ENCODE data around the gene IGF2R. TPM values are rescaled to one million over a fixed set of nuclear protein-coding genes. Genes with fewer than 3 reads are reported as not detected.

IGF2R gene
- total RNA-seq, 1 donor from 2014 or later = 87.3 TPM

DNA sequence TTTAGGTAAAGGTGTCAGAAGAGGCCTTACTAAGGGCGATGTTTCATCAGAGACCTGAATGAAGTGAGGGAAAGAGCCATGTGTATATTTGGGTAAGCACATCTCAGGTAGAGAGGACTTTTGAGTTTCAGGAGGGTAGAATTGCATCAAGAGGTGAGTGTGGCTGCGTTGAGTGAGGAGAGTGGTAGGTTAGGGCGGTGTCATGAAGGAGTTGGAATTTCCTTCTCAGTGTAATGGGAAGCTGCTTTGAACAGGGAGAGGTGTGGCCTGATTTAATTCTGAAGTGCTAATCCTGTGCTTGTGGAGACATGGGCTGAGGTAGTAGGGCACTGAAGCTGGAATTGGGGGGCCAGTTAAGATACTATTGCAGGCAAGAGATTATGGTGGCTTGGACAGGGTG is 53.9 kb downstream of the IGF2R start:
- DNase-seq (ENCODE audit: low spot score) = no peak

DNA sequence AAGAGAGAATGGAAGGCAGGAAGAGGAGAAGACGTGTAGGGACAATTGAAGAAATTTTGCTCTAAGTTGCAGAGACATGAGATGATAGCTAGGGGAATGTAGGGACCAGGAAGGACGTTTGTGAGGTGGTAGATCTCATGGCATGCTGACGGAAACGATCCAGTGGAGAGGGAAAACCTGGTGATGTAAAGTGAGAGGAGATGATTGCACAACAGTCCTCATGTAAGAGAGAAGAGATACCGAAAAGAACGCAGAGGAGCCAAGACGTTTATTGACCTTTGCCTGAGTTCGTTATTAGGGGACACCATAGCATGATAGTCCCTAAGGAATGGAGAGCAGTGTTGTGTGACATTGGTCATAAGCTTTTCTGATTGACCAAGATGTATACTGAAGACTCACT is 55.3 kb downstream of the IGF2R start:
- no peak for DNase-seq (ENCODE audit: low spot score)

DNA sequence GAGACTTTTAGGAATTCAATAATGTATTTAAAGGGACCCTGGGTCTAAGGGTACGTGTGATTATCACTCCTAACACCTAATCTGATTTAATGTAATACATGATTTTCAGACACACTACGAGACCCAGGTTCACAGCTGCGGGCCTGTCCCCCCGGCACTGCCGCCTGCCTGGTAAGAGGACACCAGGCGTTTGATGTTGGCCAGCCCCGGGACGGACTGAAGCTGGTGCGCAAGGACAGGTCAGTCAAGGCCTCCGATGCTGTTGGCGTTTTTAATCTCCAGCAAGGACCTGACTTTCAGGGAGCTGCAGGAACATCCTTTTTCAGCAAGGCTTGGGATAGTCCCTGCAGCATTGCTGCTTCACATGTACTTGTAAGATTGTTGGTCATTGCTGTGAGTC is 58.2 kb downstream of the IGF2R start:
- DNase-seq (ENCODE audit: low spot score) = no peak

DNA sequence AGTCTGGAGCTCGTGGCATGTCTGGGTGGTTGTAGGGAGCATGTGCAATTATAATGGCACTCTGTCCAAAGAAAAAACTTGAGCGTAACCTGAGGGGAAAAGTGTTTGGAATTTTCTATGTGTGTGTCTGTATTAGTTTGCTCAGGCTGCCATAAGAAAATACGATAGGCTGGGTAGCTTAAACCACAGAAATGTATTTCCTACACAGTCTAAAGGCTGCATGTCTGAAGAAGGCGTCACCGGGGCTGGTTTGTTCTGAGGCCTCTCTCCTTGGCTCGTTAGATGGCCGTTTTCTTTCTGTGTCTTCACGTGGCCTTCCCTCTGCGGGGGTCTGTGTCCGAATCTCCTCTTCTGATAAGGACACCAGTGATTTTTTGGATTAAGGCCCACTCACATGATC is 59.0 kb downstream of the IGF2R start:
- DNase-seq (ENCODE audit: low spot score) = no peak

DNA sequence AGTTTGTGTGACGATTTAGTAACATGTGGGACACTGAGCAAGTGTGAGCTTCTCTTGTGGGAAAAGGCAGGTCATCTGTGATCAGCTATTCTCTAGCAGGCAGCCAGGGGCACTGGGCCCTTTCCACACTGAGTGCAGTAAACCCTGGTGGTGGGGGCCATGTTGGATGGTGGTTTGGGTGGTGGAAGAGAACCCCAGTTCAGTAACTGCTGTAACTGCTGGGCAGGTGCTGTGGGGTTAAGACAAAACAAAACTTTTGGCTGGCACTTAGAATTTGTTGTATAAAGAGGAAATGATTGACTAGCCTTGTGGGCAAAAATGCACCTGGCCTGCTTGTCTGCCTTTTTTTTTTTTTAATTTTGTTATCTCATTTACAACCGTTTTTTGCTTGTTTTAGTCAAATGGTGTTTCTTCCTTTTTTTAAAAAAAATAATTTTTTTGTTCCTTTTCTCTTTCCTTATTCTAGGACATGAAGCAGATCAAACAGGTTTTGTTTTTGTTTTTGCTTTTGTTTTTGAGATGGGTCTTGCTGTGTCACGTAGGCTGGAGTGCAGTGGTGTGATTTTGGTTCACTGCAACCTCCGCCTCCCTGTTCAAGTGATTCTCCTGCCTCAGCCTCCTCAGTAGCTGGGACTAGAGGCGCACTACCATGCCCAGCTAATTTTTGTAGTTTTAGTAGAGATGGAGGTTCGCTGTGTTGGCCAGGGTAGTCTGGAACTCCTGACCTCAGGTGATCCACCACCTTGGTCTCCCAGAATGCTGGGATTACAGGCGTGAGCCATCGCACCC is 59.8 kb downstream of the IGF2R start:
- no peak for DNase-seq (ENCODE audit: low spot score)

DNA sequence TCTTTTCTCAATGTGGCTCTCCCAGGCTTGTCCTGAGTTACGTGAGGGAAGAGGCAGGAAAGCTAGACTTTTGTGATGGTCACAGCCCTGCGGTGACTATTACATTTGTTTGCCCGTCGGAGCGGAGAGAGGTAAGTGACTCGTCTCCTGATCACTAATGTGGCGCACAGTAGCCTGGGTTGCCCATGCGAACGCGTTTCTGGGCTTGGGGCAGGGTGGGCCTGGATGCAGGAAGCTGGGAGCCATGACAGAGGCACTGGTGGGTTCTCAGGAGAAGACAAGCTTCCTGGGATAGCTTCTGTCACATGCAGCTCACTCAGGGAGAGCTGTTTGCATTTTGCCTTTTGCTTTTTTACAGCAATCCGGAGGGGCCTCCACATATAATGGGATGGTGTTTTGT is 60.6 kb downstream of the IGF2R start:
- no peak for DNase-seq (ENCODE audit: low spot score)

DNA sequence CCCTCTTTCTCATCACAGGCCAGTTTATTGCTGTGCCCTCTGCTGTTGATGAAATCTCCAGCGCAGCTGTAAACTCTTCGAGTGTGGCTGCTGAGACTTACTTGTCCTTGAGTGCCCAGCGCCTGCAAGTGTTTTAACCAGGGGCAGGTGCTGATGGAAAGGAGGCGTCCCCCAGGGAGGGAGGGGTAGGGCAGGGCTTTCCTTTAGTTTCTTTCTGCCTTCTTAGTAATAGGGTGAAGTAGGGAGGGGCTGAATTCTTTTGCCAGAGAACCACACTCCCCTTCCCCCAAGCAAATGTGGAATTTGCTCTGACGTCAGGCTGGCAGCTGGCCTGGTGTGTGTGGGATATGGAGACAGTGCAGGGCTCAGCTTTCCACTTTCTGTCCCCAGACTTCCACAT is 61.2 kb downstream of the IGF2R start:
- DNase-seq (ENCODE audit: low spot score) = peak; percentile 71

DNA sequence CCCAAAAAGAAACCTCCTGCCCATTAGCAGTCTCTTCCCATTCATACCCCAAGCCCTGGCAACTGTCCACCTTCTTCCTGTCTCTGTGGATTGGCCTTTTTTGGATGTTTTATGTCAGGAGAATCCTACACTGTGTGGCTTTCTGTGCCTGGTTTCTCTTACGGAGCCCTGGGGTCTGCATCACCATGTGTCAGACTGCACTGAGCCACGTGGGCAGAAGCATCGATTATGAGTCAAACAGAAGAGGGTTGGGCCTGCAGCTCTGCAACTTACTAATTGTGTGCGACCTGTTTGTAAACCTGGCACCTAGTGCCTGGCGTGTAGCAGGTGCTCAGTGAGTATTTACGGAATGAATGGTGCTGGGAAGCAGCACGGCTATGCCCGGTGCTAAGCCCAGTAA is 62.6 kb downstream of the IGF2R start:
- no peak for DNase-seq (ENCODE audit: low spot score)

DNA sequence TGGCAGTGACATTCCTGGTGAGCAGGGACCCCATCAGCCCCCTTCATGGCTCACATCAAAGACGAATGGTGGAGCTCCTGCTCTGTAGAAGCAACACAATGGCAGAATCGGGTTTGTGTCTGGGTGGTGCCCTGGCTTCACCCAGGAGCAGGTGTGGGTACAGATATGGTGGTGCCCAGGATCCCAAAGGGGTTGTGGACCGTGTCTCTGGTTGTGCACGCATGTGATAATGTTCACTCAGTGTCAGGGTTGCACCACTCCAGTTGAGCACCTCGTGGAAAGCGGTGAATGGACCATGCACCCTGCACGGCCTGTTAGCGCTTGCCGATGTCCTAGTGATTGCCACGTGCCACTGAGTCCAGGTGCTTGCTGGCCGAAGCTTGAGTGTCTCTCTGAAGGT is 63.0 kb downstream of the IGF2R start:
- no peak for DNase-seq (ENCODE audit: low spot score)

DNA sequence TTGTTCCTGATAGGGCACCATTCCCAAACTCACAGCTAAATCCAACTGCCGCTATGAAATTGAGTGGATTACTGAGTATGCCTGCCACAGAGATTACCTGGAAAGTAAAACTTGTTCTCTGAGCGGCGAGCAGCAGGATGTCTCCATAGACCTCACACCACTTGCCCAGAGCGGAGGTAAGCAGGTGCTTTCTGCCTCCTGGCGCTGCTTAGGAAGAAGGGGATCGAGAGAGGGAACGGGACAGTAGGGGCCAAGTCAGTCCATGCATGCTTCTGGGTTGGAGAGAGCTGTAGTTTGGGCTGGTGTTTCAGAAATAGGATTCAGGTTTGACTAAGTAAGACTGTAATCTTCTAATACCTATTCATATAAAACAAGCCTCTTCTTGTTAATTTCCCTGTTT is 63.7 kb downstream of the IGF2R start:
- no peak for DNase-seq (ENCODE audit: low spot score)

DNA sequence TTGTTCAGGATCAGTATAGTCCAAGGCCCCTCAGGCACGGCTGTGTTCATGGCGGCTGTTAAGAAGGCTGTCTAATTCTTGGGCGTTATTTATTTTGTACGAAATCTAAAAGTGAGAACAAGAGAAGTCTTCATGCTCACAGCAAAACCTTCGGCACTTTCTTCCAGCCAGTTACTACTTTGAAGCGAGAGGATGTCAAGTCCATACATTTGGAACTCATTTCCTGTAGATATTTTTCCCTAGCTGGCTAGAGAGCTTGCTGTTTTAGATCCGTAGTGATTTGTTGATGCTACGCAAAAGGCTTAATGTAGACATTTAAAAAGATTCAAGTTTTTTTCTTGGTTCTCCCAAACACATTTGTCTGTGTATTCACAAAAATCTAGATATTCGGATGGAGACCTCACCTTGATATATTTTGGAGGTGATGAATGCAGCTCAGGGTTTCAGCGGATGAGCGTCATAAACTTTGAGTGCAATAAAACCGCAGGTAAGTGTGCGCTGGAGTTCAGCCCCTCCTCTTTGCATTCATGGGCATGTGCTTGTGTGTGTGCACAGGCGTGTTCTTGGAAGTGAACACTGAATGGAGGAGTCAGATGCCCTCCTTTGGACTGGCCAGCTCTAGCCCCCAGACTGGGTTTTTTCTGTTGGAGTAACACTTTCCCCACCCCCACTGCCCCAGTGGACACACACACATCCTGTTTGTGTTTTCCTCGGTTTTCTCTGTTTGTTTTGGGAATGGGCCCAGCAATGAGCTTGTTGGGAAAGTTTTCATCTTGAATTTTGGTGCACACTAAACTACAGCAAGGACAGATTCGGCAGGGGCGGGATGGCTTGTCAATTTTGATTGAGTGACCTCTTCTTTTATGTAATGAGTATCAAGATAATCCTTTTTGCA is 65.4 kb downstream of the IGF2R start:
- no peak for DNase-seq (ENCODE audit: low spot score)

DNA sequence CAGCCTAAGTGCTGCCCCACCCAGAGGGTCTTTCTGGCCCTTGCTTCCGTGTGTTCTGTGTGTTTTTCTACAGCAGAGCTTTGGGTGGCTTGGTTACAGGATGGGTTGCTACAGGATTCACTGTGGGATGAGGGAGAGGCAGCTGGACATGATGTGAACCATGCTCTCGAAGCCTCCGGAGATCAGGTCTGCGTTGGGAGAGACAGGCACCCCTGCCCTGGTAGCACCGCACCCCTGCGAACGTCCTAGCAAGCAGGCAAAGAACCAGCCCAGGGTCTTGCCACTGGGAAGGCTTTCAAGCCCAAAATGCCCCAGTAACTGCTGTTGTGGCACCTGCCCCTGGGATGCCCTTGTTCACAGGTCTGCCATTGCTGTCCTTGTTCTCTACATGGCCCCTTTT is 66.4 kb downstream of the IGF2R start:
- no peak for DNase-seq (ENCODE audit: low spot score)

DNA sequence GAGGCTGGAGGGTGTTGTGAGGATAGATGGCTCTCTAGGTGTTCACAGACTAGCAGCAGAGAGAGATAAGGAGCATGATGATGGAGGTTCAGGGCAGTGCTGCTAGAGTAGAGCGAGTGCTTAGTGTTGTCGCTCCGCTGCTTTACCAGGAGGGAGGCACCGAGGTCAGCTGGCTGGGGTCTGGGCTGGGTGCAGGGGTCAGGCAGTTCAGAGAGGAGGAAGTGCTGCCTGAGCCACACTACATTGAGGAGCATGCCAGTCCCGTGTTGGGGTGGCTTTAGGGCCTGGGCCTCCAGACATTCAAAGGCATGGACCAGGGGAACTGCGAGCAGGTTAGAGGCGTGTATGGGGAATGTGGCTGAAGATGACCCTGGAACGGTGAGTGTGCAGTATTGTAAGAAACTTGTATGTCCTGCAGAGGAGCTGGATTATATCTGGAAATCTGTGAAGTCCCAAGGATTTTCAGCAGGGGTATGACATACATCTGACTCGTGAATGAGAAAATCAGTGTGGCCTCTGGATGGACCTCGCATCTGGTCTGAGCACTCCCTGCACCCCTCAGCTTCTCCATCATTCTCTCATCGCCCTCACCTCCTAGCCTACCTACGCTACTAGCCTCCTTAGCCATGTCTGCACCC is 66.9 kb downstream of the IGF2R start:
- no peak for DNase-seq (ENCODE audit: low spot score)

DNA sequence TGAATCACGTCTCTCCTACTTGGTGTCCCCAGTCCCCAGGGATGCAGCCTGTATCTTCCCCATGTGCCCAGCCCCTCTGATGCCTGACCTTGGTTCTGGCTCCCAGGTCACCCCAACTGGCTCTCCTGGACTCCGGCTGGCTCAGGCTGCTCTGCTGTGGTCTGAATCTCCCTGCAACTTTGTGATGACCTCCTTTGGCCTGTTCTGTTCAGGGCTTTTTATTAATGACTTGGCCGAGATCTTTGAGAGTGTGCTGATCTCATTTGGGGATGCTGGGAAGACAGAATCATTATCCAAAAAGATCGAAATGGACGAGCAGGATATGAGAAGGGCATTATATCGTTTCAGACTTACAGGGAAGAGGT is 67.4 kb downstream of the IGF2R start:
- DNase-seq (ENCODE audit: low spot score) = no peak

DNA sequence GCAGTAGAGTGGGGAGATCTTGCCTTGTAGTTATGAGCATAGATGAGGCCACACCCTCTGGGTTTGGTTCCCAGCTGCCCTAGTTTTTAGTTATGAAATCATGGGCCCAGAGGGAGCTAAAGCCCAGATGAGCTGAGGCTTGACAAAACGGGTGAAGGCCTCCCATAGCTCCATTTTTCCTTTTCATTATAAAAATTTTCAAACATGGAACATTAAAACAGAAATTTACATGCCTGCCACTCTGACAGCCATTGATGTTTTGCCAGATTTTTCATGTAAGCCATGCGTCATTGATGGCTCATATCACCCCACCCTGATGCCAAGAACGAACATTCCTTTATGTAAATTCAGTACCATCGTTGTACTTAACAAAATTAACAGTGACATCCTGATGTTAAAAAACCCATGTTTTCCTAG is 67.9 kb downstream of the IGF2R start:
- DNase-seq (ENCODE audit: low spot score) = no peak

DNA sequence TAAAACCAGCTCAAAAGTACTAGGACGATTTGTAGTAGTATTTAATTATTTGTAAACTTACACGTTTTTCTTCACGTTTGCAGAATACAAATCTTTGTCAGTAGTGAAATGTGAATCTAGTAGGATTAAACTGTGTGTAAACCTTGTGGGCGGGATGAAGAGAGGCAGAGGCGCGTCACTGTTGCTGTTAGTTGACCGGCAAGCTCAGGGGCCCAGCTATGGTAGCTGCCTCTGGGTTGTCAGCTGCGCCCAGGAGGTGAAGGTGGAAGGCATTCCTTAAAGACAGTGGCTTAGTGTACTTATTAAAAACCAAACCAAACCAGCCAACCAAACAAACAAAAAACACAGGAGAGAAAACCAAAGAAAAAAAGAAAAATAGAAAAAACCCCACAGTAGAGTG is 69.6 kb downstream of the IGF2R start:
- no peak for DNase-seq (ENCODE audit: low spot score)

DNA sequence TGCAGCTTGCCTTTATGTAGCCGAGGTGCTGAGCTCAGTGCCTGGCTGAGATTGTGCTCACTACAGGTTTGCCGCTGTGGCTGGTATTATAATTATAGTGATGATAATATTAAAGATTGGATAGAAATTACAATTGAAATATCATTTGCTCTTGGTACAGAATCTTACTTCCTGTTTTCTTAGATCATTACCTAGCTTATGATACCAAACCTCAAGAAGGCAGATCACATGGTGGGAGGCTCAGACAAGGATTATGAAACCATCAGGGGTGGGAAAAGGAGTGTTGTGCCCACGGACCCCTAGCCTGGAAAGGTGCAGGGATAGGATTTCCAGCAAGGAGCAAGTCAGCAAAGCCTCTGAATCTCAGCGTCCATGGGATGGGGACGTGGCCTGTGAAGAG is 70.6 kb downstream of the IGF2R start:
- DNase-seq (ENCODE audit: low spot score) = no peak

DNA sequence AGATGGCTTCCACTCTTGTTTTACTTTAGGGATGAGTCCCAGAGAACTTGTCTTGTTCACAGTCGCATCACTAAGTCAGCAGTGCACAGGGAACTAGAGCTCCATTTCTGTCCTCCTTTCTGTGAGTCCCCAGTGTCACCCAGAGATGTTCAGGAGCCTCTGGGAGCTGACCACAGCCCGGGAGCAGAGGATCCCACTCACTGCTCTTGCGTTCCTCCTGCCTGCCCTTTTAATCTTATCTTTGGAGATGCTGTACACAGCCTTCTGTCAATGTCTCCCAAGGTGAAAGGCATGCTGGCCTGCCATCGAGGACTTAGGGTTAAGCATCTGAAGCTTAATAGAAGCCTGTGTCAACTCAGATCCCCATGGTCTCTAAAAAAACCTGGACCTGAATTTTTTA is 71.2 kb downstream of the IGF2R start:
- DNase-seq (ENCODE audit: low spot score) = no peak

DNA sequence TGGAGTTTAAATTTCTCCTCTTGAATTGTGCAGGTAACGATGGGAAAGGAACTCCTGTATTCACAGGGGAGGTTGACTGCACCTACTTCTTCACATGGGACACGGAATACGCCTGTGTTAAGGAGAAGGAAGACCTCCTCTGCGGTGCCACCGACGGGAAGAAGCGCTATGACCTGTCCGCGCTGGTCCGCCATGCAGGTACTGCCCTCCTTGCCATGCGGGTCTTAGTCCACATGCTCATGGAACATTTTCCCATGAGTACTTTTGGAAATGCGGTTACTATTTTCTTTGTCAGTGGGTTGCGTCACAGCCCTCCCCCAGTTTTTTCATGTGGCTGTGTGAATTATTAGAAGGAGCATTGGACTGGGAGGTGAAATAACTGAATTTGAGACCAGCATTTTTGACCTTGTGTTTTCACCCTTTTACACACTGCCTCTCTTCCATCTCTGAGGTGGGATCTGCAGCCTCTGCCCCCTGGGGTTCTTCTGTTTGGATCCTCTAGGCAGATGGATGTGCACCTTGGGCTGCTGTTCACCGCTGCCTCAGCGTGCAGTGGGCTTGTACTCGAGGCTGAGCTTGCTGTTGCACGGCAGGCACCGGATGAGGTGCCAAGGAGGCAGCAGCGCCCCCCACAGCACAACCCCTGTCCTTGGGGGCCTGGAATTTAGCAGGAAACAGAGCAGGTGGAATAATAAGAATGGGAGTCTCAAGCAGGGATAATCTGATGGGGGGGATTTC is 71.8 kb downstream of the IGF2R start:
- no peak for DNase-seq (ENCODE audit: low spot score)

DNA sequence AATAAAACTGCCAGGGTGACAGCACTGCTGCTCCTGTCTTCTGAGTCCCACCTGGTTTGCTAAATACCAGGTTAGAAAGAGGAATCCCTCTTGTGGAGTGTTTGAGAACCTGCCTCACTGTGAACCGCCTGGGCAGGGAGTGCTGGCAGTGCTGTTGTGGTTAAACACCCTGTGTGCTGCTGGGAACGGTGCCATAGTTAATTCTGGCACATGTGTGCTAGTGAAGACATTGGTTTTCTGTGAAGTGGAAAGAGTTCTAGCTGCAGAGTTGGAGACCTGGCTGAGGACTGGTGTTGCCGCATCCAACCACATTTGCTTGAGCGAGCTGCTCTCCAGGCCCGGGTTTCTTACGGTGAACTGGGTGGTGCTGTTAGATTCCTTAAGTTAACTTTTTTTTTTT is 72.7 kb downstream of the IGF2R start:
- peak; percentile 67 for DNase-seq (ENCODE audit: low spot score)

DNA sequence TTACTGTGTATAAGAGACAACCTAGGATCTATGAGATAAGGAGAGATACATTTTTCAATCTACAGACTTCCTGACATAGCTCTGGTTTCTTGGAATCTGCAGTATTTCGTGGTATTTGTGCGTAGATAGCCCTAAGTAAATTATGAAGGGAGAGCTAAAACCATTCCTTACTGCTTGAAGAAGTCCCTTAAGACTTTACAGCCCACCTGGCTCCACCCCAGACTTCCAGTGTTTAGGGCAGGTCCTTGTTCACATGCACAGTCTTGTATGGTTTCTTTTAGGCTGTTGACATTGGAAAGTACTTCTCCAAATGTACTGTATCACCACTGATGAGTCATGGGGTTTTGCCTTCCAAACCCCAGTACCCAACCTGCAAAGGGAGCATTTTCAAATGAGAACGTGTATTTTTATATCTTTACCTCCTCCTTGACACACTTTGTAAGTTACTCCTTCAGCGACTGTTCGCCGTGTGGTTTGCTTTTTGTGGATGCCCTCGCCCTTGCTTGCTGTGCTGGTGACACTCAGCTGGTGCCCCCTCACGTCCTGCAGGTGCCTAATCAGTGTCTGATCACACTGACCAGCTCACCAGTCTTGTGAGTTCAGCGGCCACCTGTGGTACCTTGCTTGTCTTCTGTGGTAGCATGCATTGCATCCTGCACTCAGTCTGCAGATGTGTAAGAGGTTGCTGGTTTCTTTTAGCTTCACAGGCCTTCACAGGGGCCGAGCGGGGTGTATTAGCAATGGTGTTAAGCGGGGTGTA is 73.3 kb downstream of the IGF2R start:
- no peak for DNase-seq (ENCODE audit: low spot score)
